CD8-positive, alpha-beta memory T cell (primary cell): ENCODE data around the gene FGFR4. TPM values are rescaled to one million over a fixed set of nuclear protein-coding genes. Genes with fewer than 3 reads are reported as not detected.
"Not testable (repeated sequence)": the region's sequence is repeated elsewhere in the genome, so short reads cannot be mapped to it uniquely, and the experiment has no call there.

ENCODE experiments used
- CTCF ChIA-PET: fragments of 350-600 bp; sonication (Branson Sonifier 250); formaldehyde crosslinking; loops from one replicate; lab custom pipeline; 2021; ENCODE audit warnings: antibody characterized with exemption; lab: Charles Lee
- POLR2A ChIA-PET: fragments of 350-600 bp; sonication (Branson Sonifier 250); formaldehyde crosslinking; loops from one replicate; lab custom pipeline; 2021; ENCODE audit warnings: antibody characterized with exemption; lab: Charles Lee
- DNase-seq, 5 donors: peaks; one replicate each; pipeline versions ENCODE4 v3.0.0 to v3.0.0-alpha.2; 2020 to 2022; ENCODE audit warnings: mixed read lengths in 1 of 5
- H3K27ac ChIP-seq: one replicate; pipeline ENCODE4 v1.7.0; 2013; ENCODE audit warnings: low read depth, mild to moderate bottlenecking, low read length, moderate library complexity
- H3K27me3 ChIP-seq: 2 replicates; pipeline ENCODE4 v1.7.0; 2013; ENCODE audit warnings: low read length, mild to moderate bottlenecking; ENCODE audit not compliant: insufficient read depth, poor library complexity, severe bottlenecking
- H3K36me3 ChIP-seq: 2 replicates; pipeline ENCODE4 v1.7.0; 2013; ENCODE audit warnings: mild to moderate bottlenecking, low read length, moderate library complexity; ENCODE audit not compliant: insufficient read depth
- H3K4me1 ChIP-seq: 2 replicates; pipeline ENCODE4 v1.7.0; 2013; ENCODE audit warnings: mild to moderate bottlenecking, low read length, moderate library complexity; ENCODE audit not compliant: insufficient read depth
- H3K4me3 ChIP-seq: 2 replicates; pipeline ENCODE4 v1.7.0; 2013; ENCODE audit warnings: mild to moderate bottlenecking, low read length
- H3K9me3 ChIP-seq: 2 replicates; pipeline ENCODE4 v1.7.0; 2013; ENCODE audit warnings: mild to moderate bottlenecking, low read length
- H3K27ac Mint-ChIP-seq, 8 donors: one replicate each; pipeline ENCODE4 v1.8.0; 2020 to 2021; ENCODE audit warnings: mixed read lengths in 8 of 8, mild to moderate bottlenecking in 6 of 8, inconsistent platforms in 3 of 8, moderate library complexity in 3 of 8
- H3K27me3 Mint-ChIP-seq, 2 donors: one replicate each; pipeline ENCODE4 v1.8.0; 2020 to 2021; ENCODE audit warnings: mixed read lengths in 2 of 2, mild to moderate bottlenecking in 1 of 2, moderate library complexity in 1 of 2
- H3K36me3 Mint-ChIP-seq, 3 donors: one replicate each; pipeline ENCODE4 v1.8.0; 2020 to 2021; ENCODE audit warnings: mixed read lengths in 3 of 3, inconsistent platforms in 1 of 3, mild to moderate bottlenecking in 1 of 3
- H3K4me1 Mint-ChIP-seq, 3 donors: one replicate each; pipeline ENCODE4 v1.8.0; 2020 to 2021; ENCODE audit warnings: mixed read lengths in 3 of 3, inconsistent platforms in 1 of 3, mild to moderate bottlenecking in 1 of 3
- H3K4me3 Mint-ChIP-seq, 7 donors: one replicate each; pipeline ENCODE4 v1.8.0; 2020 to 2021; ENCODE audit warnings: mixed read lengths in 7 of 7, mild to moderate bottlenecking in 6 of 7, moderate library complexity in 4 of 7, inconsistent platforms in 2 of 7
- H3K9me3 Mint-ChIP-seq, 5 donors: one replicate each; pipeline ENCODE4 v1.8.0; 2020 to 2022; ENCODE audit warnings: mixed read lengths in 5 of 5, mild to moderate bottlenecking in 3 of 5, moderate library complexity in 2 of 5, inconsistent platforms in 1 of 5
- polyA plus RNA-seq: library from polyadenylated mRNA; unstranded; fragments of 300-500 nt; fragmentation: Illumina TruSeq; gene quantifications from one replicate; pipeline ENCODE4 v1.2.3, GENCODE V29; 2021
- total RNA-seq, 2 experiments: library from RNA; stranded (reverse); gene quantifications; one replicate each; pipeline ENCODE4 v1.2.3, GENCODE V29; 2021

FGFR4 gene
- total and polyA plus RNA-seq, 3 experiments from 2014 or later = 0.29 to 1.2 (median 0.42) TPM

DNA sequence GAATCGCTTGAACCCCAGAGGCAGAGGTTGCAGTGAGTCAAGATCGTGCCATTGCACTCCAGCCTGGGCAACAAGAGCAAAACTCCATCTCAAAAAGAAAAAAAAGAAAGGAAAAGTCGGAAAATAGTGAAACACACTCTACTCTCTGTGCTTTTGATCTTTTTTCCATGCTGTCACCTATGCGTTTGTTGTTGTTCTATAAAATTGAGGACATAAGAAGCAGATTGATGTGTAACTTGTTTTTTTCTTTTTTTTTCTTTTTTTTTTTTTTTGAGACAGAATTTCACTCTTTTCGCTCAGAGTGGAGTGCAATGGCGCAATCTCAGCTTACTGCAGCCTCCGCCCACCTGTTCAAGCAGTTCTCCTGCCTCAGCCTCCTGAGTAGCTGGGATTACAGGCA lies 38.2 kb upstream of the FGFR4 start:
- peaks cover 20% of the 10 kb centered on the region for H3K36me3 ChIP-seq
- CTCF ChIA-PET, H3K4me3 Mint-ChIP-seq: not testable (repeated sequence)

GRCh38 chr5:177049285-177049684 lies 37.4 kb upstream of the FGFR4 start:
- no peaks in the 10 kb centered on the region for H3K4me1 ChIP-seq
- ChIA-PET POLR2A (no interaction called here), CTCF (no interaction called here)
- no peak overlapping the region for H3K27ac ChIP-seq
- Mint-ChIP-seq H3K4me3 (no peak overlapping the region), H3K27me3 (no peaks in the 10 kb centered on the region), H3K27ac (peak overlapping the region in 1 of 8 donors; percentile 66), H3K36me3 (peaks cover 13 to 78% (median 16%) of the 10 kb centered on the region in 3 donors), H3K9me3 (no peaks in the 10 kb centered on the region), H3K4me1 (no peaks in the 10 kb centered on the region)
- no peak for DNase-seq
- H3K36me3 ChIP-seq = peaks cover 12% of the 10 kb centered on the region
- no peak overlapping the region for H3K4me3 ChIP-seq
- H3K9me3 ChIP-seq = no peaks in the 10 kb centered on the region
- H3K27me3 ChIP-seq = no peaks in the 10 kb centered on the region

More for the DNA sequence above, 38.2 kb upstream of the FGFR4 start:
- H3K4me1 ChIP-seq, H3K27ac Mint-ChIP-seq, H3K27me3 Mint-ChIP-seq, H3K9me3 ChIP-seq, POLR2A ChIA-PET, H3K27ac ChIP-seq, H3K4me1 Mint-ChIP-seq, DNase-seq, H3K4me3 ChIP-seq, H3K27me3 ChIP-seq, H3K9me3 Mint-ChIP-seq: not testable (repeated sequence)
- peaks cover 13 to 80% (median 20%) of the 10 kb centered on the region in 3 donors for H3K36me3 Mint-ChIP-seq

- DNase-seq = no peak
- no peaks in the 10 kb centered on the region for H3K9me3 ChIP-seq
- no peaks in the 10 kb centered on the region for H3K27me3 ChIP-seq
- Mint-ChIP-seq H3K4me3 (no peak overlapping the region), H3K27ac (no peak overlapping the region), H3K36me3 (peaks cover 2 to 57% (median 18%) of the 10 kb centered on the region in 3 donors), H3K27me3 (no peaks in the 10 kb centered on the region), H3K4me1 (no peaks in the 10 kb centered on the region), H3K9me3 (no peaks in the 10 kb centered on the region)
- ChIA-PET CTCF (no interaction called here), POLR2A (no interaction called here)
- H3K27ac ChIP-seq = no peak overlapping the region
- H3K36me3 ChIP-seq = peaks cover 4% of the 10 kb centered on the region
- H3K4me3 ChIP-seq = no peak overlapping the region
- H3K4me1 ChIP-seq = no peaks in the 10 kb centered on the region
Observed at GRCh38 chr5:177064500-177065277, 22.0 kb upstream of the FGFR4 start.

DNA sequence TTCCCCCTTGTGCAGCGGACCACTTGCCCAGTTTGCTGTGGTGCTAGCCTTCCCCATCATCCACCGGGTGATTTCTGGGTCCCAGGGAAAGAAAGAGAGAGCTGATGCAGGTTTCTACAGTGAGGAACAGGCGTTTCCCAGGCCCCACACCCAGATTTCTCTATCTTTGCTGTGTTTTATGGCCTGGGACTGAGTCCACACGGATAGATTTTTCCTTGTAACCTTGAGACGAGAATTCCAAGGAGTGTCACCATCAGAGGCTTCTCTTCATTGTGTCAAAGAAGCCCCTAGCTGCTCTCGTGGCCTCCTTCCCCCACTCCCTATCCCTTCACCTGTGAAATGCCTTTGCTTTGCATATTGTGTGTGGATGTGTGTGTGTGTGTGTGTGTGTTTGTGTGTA lies 21.2 kb upstream of the FGFR4 start:
- ChIA-PET POLR2A (no interaction called here), CTCF (no interaction called here)
- Histone ChIP-seq H3K4me1 (no peaks in the 10 kb centered on the region), H3K27ac (no peak overlapping the region), H3K4me3 (no peak overlapping the region), H3K36me3 (peaks cover 4% of the 10 kb centered on the region), H3K27me3 (no peaks in the 10 kb centered on the region), H3K9me3 (no peaks in the 10 kb centered on the region)
- DNase-seq = no peak
- Mint-ChIP-seq H3K36me3 (peaks cover 0 to 58% (median 17%) of the 10 kb centered on the region in 3 donors), H3K27me3 (no peaks in the 10 kb centered on the region), H3K4me3 (no peak overlapping the region), H3K4me1 (no peaks in the 10 kb centered on the region), H3K9me3 (no peaks in the 10 kb centered on the region), H3K27ac (peak overlapping the region in 2 of 8 donors; percentile 38 to 73)

DNA sequence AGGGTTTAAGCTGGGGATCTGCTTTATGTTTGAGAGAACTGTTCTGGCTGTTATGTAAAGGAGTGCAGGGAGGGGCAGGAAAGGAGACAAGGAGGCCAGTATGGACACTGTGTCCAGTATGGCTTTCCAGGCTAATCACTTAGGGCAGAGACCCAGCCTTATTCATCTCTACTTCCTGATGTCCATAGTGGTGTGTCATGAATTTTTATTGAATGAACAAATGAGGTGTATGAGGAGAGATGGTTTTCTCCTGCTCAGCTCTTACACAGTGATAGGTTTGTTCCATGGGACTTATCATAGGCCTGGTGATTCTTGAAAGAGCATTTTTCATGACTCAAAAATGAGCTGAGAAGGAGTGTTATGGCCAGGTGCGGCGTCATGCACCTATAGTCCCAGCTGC lies 20.5 kb upstream of the FGFR4 start:
- no peak for DNase-seq
- H3K9me3 ChIP-seq = no peaks in the 10 kb centered on the region
- POLR2A ChIA-PET = no interaction called here
- peaks cover 0 to 58% (median 17%) of the 10 kb centered on the region in 3 donors for H3K36me3 Mint-ChIP-seq
- H3K9me3 Mint-ChIP-seq = no peaks in the 10 kb centered on the region
- H3K27ac Mint-ChIP-seq = peak overlapping the region in 1 of 8 donors; percentile 38
- H3K4me1 ChIP-seq = no peaks in the 10 kb centered on the region
- H3K27me3 ChIP-seq = no peaks in the 10 kb centered on the region
- H3K27ac ChIP-seq = no peak overlapping the region
- no peaks in the 10 kb centered on the region for H3K27me3 Mint-ChIP-seq
- no peak overlapping the region for H3K4me3 ChIP-seq
- CTCF ChIA-PET = interaction anchor here (1.3 kb wide), 1 partner anchor 33 kb away, joined by 3 read pairs; no protein-coding TSS in a partner anchor
- peaks cover 4% of the 10 kb centered on the region for H3K36me3 ChIP-seq
- no peaks in the 10 kb centered on the region for H3K4me1 Mint-ChIP-seq
- H3K4me3 Mint-ChIP-seq = no peak overlapping the region

DNA sequence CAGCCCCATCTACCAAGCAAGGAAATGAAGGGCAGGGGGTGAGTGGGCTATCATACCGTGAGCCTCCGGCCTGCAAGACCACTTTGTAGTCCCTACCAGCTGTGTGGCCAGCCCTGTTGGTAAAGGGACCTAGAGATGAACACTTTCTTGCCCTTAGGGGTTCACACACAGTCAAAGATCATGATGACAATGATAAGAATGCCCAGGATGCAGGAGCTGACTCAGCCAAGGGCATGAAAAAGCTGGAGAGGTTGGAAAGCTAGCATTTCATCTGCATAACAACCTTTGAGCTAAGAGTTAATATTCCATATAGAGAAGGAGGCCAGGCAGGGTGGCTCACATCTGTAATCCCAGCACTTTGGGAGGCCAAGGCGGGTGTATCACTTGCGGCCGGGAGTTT lies 19.2 kb upstream of the FGFR4 start:
- POLR2A ChIA-PET = no interaction called here
- H3K4me3 Mint-ChIP-seq = no peak overlapping the region
- Histone ChIP-seq H3K27ac (no peak overlapping the region), H3K4me3 (no peak overlapping the region), H3K27me3 (no peaks in the 10 kb centered on the region), H3K4me1 (no peaks in the 10 kb centered on the region), H3K9me3 (no peaks in the 10 kb centered on the region), H3K36me3 (peaks cover 3% of the 10 kb centered on the region)
- H3K27me3 Mint-ChIP-seq = no peaks in the 10 kb centered on the region
- no peak for DNase-seq
- H3K36me3 Mint-ChIP-seq = peaks cover 0 to 46% (median 18%) of the 10 kb centered on the region in 3 donors
- CTCF ChIA-PET = interaction anchor here (1.3 kb wide), 1 partner anchor 34 kb away, joined by 3 read pairs; no protein-coding TSS in a partner anchor
- H3K27ac Mint-ChIP-seq = no peak overlapping the region
- no peaks in the 10 kb centered on the region for H3K9me3 Mint-ChIP-seq
- H3K4me1 Mint-ChIP-seq = peaks cover 3 to 5% (median 5%) of the 10 kb centered on the region in 3 donors

DNA sequence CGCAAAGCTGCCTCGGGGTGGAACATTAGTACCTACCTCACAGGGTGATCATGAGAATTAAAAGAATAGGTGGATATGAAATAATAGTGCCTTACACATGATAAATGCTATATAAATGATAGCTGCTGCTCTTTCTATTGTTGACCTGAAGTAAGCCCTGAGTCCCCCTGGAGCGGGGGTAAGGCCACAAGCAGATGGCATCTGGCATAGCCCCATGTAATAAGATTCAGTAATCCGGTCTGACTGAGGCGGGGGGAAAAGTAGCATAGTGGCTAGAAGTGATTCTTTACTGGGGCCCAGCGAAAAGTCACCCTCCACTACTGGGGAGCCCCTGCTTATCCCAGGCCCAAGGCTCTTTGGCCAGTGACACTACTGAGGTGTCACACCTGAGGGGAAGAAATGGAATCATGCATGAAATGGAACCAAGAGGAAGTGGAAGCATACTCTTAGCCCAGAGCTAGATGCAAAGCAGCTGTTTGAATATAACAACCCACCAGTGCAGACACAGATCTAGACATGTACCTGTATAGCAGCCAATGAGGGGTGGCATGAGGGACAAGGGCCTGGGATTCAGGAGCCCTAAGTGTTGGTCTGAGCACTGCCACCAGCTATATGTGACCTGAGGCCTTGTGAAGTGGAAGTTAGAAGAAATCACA lies 16.1 kb upstream of the FGFR4 start:
- POLR2A ChIA-PET = no interaction called here

More for the DNA sequence above, 16.1 kb upstream of the FGFR4 start:
- Histone ChIP-seq H3K36me3 (no peaks in the 10 kb centered on the region), H3K27me3 (no peaks in the 10 kb centered on the region), H3K9me3 (no peaks in the 10 kb centered on the region), H3K27ac (no peak overlapping the region), H3K4me1 (no peaks in the 10 kb centered on the region), H3K4me3 (no peak overlapping the region)
- Mint-ChIP-seq H3K9me3 (no peaks in the 10 kb centered on the region), H3K4me1 (peaks cover 3 to 5% (median 5%) of the 10 kb centered on the region in 3 donors), H3K4me3 (no peak overlapping the region), H3K27ac (peak overlapping the region in 3 of 8 donors; percentile 25 to 65 (median 56)), H3K27me3 (no peaks in the 10 kb centered on the region), H3K36me3 (peaks cover 0 to 25% (median 12%) of the 10 kb centered on the region in 3 donors)
- no peak for DNase-seq
- CTCF ChIA-PET = interaction anchor here (0.5 to 5.0 kb wide), 6 partner anchors 9 to 84 kb away, joined by 3 to 31 read pairs (median 7); partner anchors contain the start of gene FGFR4
